PC-3 (cell line): ENCODE data around the gene VEZT. TPM values are rescaled to one million over a fixed set of nuclear protein-coding genes. Genes with fewer than 3 reads are reported as not detected.

Source experiments
- ATAC-seq: fragments of 200-7000 bp; cut with Tn5 transposase; 2 replicates; pipeline ENCODE4 v1.9.1; 2020; ENCODE audit warnings: mild to moderate bottlenecking, moderate library complexity
- BruUV-seq: library from RNA; stranded (reverse); fragments of 400-500 nt; replicated peaks from 2 replicates; lab custom pipeline; 2021; lab: Mats Ljungman, UMichigan
- CTCF ChIA-PET: fragments of 300-600 bp; sonication (Branson Sonifier 250); formaldehyde crosslinking; loops from one replicate; lab custom pipeline; 2022; ENCODE audit warnings: antibody characterized with exemption; lab: Charles Lee
- POLR2A ChIA-PET: fragments of 300-600 bp; sonication (Branson Sonifier 250); formaldehyde crosslinking; loops from one replicate; lab custom pipeline; 2022; ENCODE audit warnings: antibody characterized with exemption; ENCODE audit not compliant: unreplicated experiment; lab: Charles Lee
- DNase-seq: peaks from one replicate; pipeline ENCODE4 v3.0.0-alpha.2; 2015
- H2AFZ ChIP-seq: fragments of 300-600 bp; sonication (generic); 2 replicates; pipeline ENCODE4 v1.6.0; 2016; ENCODE audit warnings: antibody characterized with exemption, low read length
- H3F3A ChIP-seq: fragments of 300-600 bp; sonication (generic); one replicate; pipeline ENCODE4 v1.6.0; 2017; ENCODE audit warnings: antibody characterized with exemption, low read length, control low read depth, mild to moderate bottlenecking; ENCODE audit not compliant: unreplicated experiment
- H3K27ac ChIP-seq: fragments of 300-600 bp; sonication (generic); 2 replicates; pipeline ENCODE4 v1.5.1; 2016; ENCODE audit warnings: mild to moderate bottlenecking, low read length
- H3K27me3 ChIP-seq: fragments of 300-600 bp; sonication (generic); 2 replicates; pipeline ENCODE4 v1.6.1; 2016; ENCODE audit warnings: low read length, mixed read lengths
- H3K36me3 ChIP-seq: fragments of 300-600 bp; sonication (generic); 2 replicates; pipeline ENCODE4 v1.6.1; 2016; ENCODE audit warnings: low read depth, mixed run types, low read length, mixed read lengths
- H3K4me1 ChIP-seq: fragments of 300-600 bp; sonication (generic); 2 replicates; pipeline ENCODE4 v1.5.1; 2016; ENCODE audit warnings: low read length; ENCODE audit not compliant: insufficient read depth
- H3K4me2 ChIP-seq: fragments of 300-600 bp; sonication (generic); 2 replicates; pipeline ENCODE4 v1.6.0; 2016; ENCODE audit warnings: low read length
- H3K4me3 ChIP-seq: fragments of 300-600 bp; sonication (generic); 2 replicates; pipeline ENCODE4 v1.5.1; 2016; ENCODE audit warnings: mild to moderate bottlenecking, low read length, mixed read lengths
- H3K79me2 ChIP-seq: fragments of 300-600 bp; sonication (generic); 2 replicates; pipeline ENCODE4 v1.6.1; 2017; ENCODE audit warnings: low read length, mixed read lengths
- H3K9ac ChIP-seq: fragments of 300-600 bp; sonication (generic); 2 replicates; pipeline ENCODE4 v1.6.0; 2016; ENCODE audit warnings: mild to moderate bottlenecking, low read length
- H3K9me2 ChIP-seq: fragments of 300-600 bp; sonication (generic); replicated peaks from 2 replicates; pipeline ENCODE4 v1.6.1; 2016; ENCODE audit warnings: mixed run types, low read length, mixed read lengths
- H3K9me3 ChIP-seq: fragments of 300-600 bp; sonication (generic); 2 replicates; pipeline ENCODE4 v1.6.1; 2016; ENCODE audit warnings: low read length, mixed read lengths
- H4K20me1 ChIP-seq: fragments of 300-600 bp; sonication (generic); 2 replicates; pipeline ENCODE4 v1.6.1; 2016; ENCODE audit warnings: low read length, mixed read lengths
- CTCF ChIP-seq: fragments of 300-600 bp; sonication (generic); conservative IDR thresholded peaks from 2 replicates; pipeline ENCODE4 v1.5.1; 2017; ENCODE audit warnings: antibody characterized with exemption, low read depth, mild to moderate bottlenecking, low read length
- EZH2 ChIP-seq: fragments of 300-600 bp; sonication (generic); IDR thresholded peaks from one replicate; pipeline ENCODE4 v1.6.1; 2017; ENCODE audit warnings: antibody characterized with exemption, mild to moderate bottlenecking, low read length; ENCODE audit not compliant: unreplicated experiment
- EZH2phosphoT487 ChIP-seq: fragments of 300-600 bp; sonication (generic); IDR thresholded peaks from 2 replicates; pipeline ENCODE4 v1.6.1; 2018; ENCODE audit warnings: mild to moderate bottlenecking, antibody characterized with exemption, low read length, borderline replicate concordance
- intact Hi-C: fragments of 100-400 bp; cut with micrococcal nuclease; formaldehyde crosslinking; loops from 2 replicates; pipeline ENCODE4 v1.9.0; 2023
- total RNA-seq: library from RNA; depleted of rRNA; stranded (reverse); fragments of >200 nt; gene quantifications from 2 replicates; pipeline ENCODE4 v1.2.3, GENCODE V29; 2014

The VEZT gene
- total RNA-seq, 1 experiment from 2014 or later = 83.6 TPM

- H3K9me3 ChIP-seq = no peaks in the 10 kb centered on the region
- H3K4me3 ChIP-seq = peak overlapping the region; percentile 13; the same call in 1 of the 2 replicates
- H3K4me1 ChIP-seq = peaks cover 42% of the 10 kb centered on the region
- H3K27me3 ChIP-seq = no peaks in the 10 kb centered on the region
- POLR2A ChIA-PET = interaction anchor here (0.6 kb wide), 1 partner anchor 207 kb away, joined by 5 read pairs; no protein-coding TSS in a partner anchor
- H3K9me2 ChIP-seq = no peaks in the 10 kb centered on the region
- H3K27ac ChIP-seq = peak overlapping the region; percentile 51
- TF ChIP-seq EZH2 = no peak
- TF ChIP-seq EZH2phosphoT487 = no peak
- no peak for TF ChIP-seq CTCF
- CTCF ChIA-PET = interaction anchor here (0.9 kb wide), 1 partner anchor 96 kb away, joined by 4 read pairs; no protein-coding TSS in a partner anchor
- DNase-seq (peak; percentile 23), ATAC-seq (no peak)
- peak overlapping the region; percentile 93 for H3K4me2 ChIP-seq
- peaks cover 8% of the 10 kb centered on the region; the same call in 1 of the 2 replicates for H3K36me3 ChIP-seq
- intact Hi-C loops = no loop called here
- H3K79me2 ChIP-seq = peaks cover 95% of the 10 kb centered on the region
- BruUV-seq = no TSS peak
- H3F3A ChIP-seq = no peaks in the 10 kb centered on the region
- no peak overlapping the region for H2AFZ ChIP-seq
- 0 out of 2 replicates have a peak, but pooled peaks cover 8% of the 10 kb centered on the region for H4K20me1 ChIP-seq
- H3K9ac ChIP-seq = no peak overlapping the region
These were observed 4.5 kb upstream of the VEZT start for GRCh38 chr12:95213119-95213518.

- TF ChIP-seq EZH2 (no peak), EZH2phosphoT487 (no peak), CTCF (no peak)
- no peaks in the 10 kb centered on the region for H3F3A ChIP-seq
- peak overlapping the region; percentile 93 for H3K4me2 ChIP-seq
- CTCF ChIA-PET = no interaction called here
- no peaks in the 10 kb centered on the region for H3K9me2 ChIP-seq
- H3K79me2 ChIP-seq = peaks cover 95% of the 10 kb centered on the region
- no peaks in the 10 kb centered on the region for H3K27me3 ChIP-seq
- BruUV-seq = no TSS peak
- peak overlapping the region; percentile 16; the same call in 1 of the 2 replicates for H3K4me3 ChIP-seq
- peaks cover 8% of the 10 kb centered on the region; the same call in 1 of the 2 replicates for H3K36me3 ChIP-seq
- peaks cover 42% of the 10 kb centered on the region for H3K4me1 ChIP-seq
- intact Hi-C loops = loop anchor here (2.0 kb wide), 1 partner anchor 13 kb away; no protein-coding TSS in a partner anchor
- DNase-seq = no peak
- no peak overlapping the region for H2AFZ ChIP-seq
- POLR2A ChIA-PET = no interaction called here
- H3K27ac ChIP-seq = peak overlapping the region; percentile 51
- H3K9ac ChIP-seq = no peak overlapping the region; the same call in 1 of the 2 replicates
- H4K20me1 ChIP-seq = 0 out of 2 replicates have a peak, but pooled peaks cover 8% of the 10 kb centered on the region
- no peaks in the 10 kb centered on the region for H3K9me3 ChIP-seq
- ATAC-seq = no peak
These were observed 3.7 kb upstream of the VEZT start for GRCh38 chr12:95213928-95214327.

GRCh38 chr12:95214466-95214865 lies 3.1 kb upstream of the VEZT start:
- peaks cover 95% of the 10 kb centered on the region for H3K79me2 ChIP-seq
- TF ChIP-seq EZH2phosphoT487 (no peak), CTCF (no peak), EZH2 (no peak)
- no peak overlapping the region; the same call in 1 of the 2 replicates for H3K9ac ChIP-seq
- H3F3A ChIP-seq = no peaks in the 10 kb centered on the region
- no peaks in the 10 kb centered on the region for H3K9me2 ChIP-seq
- peaks cover 8% of the 10 kb centered on the region; the same call in 1 of the 2 replicates for H3K36me3 ChIP-seq
- intact Hi-C loops = loop anchor here (2.0 kb wide), 1 partner anchor 14 kb away; no protein-coding TSS in a partner anchor
- POLR2A ChIA-PET = no interaction called here
- peak overlapping the region; percentile 51 for H3K27ac ChIP-seq
- DNase-seq (peak; percentile 73), ATAC-seq (no peak)
- BruUV-seq = no TSS peak
- peaks cover 42% of the 10 kb centered on the region for H3K4me1 ChIP-seq
- CTCF ChIA-PET = no interaction called here
- no peaks in the 10 kb centered on the region for H3K9me3 ChIP-seq
- 0 out of 2 replicates have a peak, but pooled peaks cover 8% of the 10 kb centered on the region for H4K20me1 ChIP-seq
- no peaks in the 10 kb centered on the region for H3K27me3 ChIP-seq
- H3K4me2 ChIP-seq = peak overlapping the region; percentile 93
- peak overlapping the region; percentile 16; the same call in 1 of the 2 replicates for H3K4me3 ChIP-seq
- H2AFZ ChIP-seq = no peak overlapping the region
